ENCODE data around the gene HABP4. TPM values are rescaled to one million over a fixed set of nuclear protein-coding genes. Genes with fewer than 3 reads are reported as not detected.

The HABP4 gene
- total and polyA plus RNA-seq, 9 of the 15 experiments (the other 6 are each of a cell fraction or from before 2014, with no cell fraction given) = 0.38 to 2.4 (median 1.9) TPM

DNA sequence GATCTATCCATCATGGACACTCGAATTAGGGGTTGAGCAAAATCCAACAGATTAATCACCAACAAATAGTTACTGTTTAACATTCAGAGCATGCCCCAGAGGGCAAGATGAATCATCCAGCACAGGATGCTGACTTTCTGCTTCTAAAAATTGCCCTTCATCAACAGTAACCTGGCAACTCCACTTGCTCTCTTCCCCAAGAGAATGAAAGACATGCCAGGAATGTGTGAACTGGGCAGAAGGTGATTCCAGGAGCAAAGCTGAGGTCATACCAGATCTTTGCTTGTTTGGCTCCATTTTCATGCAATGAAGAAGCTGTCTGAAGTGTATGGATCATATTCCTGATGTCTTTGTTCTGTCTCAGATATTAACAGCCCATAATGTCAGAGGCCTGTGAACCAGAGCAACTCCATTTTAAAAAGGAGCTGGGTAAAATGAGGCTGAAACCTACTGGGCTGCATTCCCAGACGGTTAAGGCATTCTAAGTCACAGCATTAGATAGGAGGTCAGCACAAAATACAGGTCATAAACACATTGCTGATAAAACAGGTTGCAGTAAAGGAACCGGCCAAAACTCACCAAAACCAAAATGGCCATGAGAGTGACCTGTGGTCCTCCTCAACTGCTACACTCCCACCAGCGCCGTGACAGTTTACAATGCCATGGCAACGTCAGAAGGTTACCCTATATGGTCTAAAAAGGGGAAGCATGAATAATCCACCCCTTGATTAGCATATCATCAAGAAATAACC lies 29.3 kb upstream of the HABP4 start (continued):
- TF ChIP-seq, protein P1, sequence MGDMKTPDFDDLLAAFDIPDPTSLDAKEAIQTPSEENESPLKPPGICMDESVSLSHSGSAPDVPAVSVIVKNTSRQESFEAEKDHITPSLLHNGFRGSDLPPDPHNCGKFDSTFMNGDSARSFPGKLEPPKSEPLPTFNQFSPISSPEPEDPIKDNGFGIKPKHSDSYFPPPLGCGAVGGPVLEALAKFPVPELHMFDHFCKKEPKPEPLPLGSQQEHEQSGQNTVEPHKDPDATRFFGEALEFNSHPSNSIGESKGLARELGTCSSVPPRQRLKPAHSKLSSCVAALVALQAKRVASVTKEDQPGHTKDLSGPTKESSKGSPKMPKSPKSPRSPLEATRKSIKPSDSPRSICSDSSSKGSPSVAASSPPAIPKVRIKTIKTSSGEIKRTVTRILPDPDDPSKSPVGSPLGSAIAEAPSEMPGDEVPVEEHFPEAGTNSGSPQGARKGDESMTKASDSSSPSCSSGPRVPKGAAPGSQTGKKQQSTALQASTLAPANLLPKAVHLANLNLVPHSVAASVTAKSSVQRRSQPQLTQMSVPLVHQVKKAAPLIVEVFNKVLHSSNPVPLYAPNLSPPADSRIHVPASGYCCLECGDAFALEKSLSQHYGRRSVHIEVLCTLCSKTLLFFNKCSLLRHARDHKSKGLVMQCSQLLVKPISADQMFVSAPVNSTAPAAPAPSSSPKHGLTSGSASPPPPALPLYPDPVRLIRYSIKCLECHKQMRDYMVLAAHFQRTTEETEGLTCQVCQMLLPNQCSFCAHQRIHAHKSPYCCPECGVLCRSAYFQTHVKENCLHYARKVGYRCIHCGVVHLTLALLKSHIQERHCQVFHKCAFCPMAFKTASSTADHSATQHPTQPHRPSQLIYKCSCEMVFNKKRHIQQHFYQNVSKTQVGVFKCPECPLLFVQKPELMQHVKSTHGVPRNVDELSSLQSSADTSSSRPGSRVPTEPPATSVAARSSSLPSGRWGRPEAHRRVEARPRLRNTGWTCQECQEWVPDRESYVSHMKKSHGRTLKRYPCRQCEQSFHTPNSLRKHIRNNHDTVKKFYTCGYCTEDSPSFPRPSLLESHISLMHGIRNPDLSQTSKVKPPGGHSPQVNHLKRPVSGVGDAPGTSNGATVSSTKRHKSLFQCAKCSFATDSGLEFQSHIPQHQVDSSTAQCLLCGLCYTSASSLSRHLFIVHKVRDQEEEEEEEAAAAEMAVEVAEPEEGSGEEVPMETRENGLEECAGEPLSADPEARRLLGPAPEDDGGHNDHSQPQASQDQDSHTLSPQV (IDR thresholded peaks at IDR 0.05) = peak; percentile 100
- TF ChIP-seq CHD7 (IDR thresholded peaks at IDR 0.05; ENCODE audit: low read depth, low read length) (no peak), RBM22 (IDR thresholded peaks at IDR 0.05; ENCODE audit: low read depth, low read length, poor library complexity, severe bottlenecking) (no peak), USF1 (CRISPR knock-in tag; IDR thresholded peaks at IDR 0.05) (no peak), RBM39 (optimal IDR thresholded peaks at IDR 0.05; ENCODE audit: low read depth, low read length) (no peak), ZNF780A (CRISPR knock-in tag; IDR thresholded peaks at IDR 0.05) (0 out of 2 replicates have a peak, but pooled peaks have one; percentile 61), NFATC3 (IDR thresholded peaks at IDR 0.05) (no peak), FOXA3 (CRISPR knock-in tag; conservative IDR thresholded peaks at IDR 0.05 in 1 of 2, IDR thresholded peaks at IDR 0.05 in 1 of 2) (peak in 1 of 2 experiments; percentile 73; a peak in 2 of 4 replicates), SETDB1 (IDR thresholded peaks at IDR 0.05; ENCODE audit: low read length) (no peak), YBX1 (IDR thresholded peaks at IDR 0.05) (no peak)
